ENCODE data around the gene GDPGP1.

DNA sequence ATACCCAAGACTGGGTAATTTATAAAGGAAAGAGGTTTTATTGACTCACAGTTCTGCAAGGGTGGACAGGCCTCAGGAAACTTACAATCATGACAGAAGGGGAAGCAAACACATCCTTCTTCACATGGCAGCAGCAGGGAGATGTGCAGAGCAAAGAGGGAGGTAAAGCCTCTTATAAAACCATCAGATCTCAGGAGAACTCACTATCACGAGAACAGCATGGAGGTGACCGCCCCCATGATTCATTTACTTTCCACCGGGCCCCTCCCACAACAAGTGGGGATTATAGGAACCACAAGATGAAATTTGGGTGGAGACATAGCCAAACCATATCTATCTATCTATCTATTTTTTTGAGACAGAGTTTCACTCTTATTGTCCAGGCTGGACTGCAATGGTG is 5.4 kb downstream of the GDPGP1 start:
- TF ChIP-seq, protein P1, sequence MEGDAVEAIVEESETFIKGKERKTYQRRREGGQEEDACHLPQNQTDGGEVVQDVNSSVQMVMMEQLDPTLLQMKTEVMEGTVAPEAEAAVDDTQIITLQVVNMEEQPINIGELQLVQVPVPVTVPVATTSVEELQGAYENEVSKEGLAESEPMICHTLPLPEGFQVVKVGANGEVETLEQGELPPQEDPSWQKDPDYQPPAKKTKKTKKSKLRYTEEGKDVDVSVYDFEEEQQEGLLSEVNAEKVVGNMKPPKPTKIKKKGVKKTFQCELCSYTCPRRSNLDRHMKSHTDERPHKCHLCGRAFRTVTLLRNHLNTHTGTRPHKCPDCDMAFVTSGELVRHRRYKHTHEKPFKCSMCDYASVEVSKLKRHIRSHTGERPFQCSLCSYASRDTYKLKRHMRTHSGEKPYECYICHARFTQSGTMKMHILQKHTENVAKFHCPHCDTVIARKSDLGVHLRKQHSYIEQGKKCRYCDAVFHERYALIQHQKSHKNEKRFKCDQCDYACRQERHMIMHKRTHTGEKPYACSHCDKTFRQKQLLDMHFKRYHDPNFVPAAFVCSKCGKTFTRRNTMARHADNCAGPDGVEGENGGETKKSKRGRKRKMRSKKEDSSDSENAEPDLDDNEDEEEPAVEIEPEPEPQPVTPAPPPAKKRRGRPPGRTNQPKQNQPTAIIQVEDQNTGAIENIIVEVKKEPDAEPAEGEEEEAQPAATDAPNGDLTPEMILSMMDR (IDR thresholded peaks at IDR 0.05) = no peak
- no peak for TF ChIP-seq POLR2A (IDR thresholded peaks at IDR 0.05)
- no peak for TF ChIP-seq POLR2AphosphoS5 (IDR thresholded peaks at IDR 0.05)

Data from breast epithelium (tissue), 3 donors.